ENCODE results near the gene KMT5B. TPM values are rescaled to one million over a fixed set of nuclear protein-coding genes. Genes with fewer than 3 reads are reported as not detected.
A peak's percentile ranks its signal among the peaks of the same experiment; 100 is the strongest.

The KMT5B gene
- total and polyA plus RNA-seq, 2 of the 13 experiments (the other 11 are each of a cell fraction or from before 2014, with no cell fraction given) = 17.6 to 23.7 TPM

DNA sequence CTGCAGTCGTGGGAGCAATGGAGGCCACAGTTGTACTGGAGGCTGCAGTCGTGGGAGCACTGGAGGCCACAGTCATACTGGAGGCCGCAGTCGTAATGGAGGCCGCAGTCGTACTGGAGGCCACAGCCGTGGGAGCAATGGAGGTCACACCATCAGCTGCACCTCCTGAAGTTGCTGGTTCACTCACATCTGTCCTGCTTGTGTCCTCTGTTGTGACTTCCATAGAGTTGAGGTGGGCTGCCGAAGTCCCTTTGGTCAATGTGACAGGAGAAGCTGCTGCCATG, 49.4 kb upstream of the KMT5B start (continued):
- TF ChIP-seq, protein P1, sequence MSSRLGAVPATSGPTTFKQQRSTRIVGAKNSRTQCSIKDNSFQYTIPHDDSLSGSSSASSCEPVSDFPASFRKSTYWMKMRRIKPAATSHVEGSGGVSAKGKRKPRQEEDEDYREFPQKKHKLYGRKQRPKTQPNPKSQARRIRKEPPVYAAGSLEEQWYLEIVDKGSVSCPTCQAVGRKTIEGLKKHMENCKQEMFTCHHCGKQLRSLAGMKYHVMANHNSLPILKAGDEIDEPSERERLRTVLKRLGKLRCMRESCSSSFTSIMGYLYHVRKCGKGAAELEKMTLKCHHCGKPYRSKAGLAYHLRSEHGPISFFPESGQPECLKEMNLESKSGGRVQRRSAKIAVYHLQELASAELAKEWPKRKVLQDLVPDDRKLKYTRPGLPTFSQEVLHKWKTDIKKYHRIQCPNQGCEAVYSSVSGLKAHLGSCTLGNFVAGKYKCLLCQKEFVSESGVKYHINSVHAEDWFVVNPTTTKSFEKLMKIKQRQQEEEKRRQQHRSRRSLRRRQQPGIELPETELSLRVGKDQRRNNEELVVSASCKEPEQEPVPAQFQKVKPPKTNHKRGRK (CRISPR knock-in tag; IDR thresholded peaks at IDR 0.05) = no peak
- TF ChIP-seq ZNF770 (CRISPR knock-in tag; IDR thresholded peaks at IDR 0.05) = peak; percentile 93

- Histone ChIP-seq H3K36me3 (replicated peaks in 1 of 2; ENCODE audit: control insufficient read depth in 1 of 2, insufficient read depth in 2 of 2, low read length in 2 of 2) (peaks cover 21 to 51% of the 10 kb centered on the region in 2 experiments), H3K4me2 (ENCODE audit: low read depth, low read length) (no peak overlapping the region), H3K27me3 (ENCODE audit: control insufficient read depth in 1 of 2, insufficient read depth in 2 of 2, low read length in 2 of 2) (no peaks in the 10 kb centered on the region), H4K20me1 (ENCODE audit: insufficient read depth, low read length) (no peaks in the 10 kb centered on the region), H3K27ac (ENCODE audit: extremely low read length, insufficient read depth, low read length) (no peak overlapping the region), H2AFZ (ENCODE audit: low read length) (no peak overlapping the region), H3K9me3 (ENCODE audit: low read length) (no peaks in the 10 kb centered on the region), H3K4me1 (ENCODE audit: insufficient read depth, low read length) (peaks cover 14% of the 10 kb centered on the region), H3K4me3 (replicated peaks in 1 of 3; ENCODE audit: insufficient read depth in 1 of 3, low read depth in 2 of 3, low read length in 3 of 3) (no peak overlapping the region), H3K9ac (ENCODE audit: insufficient read depth, low read depth, low read length) (no peak overlapping the region), H3K79me2 (ENCODE audit: insufficient read depth, low read length) (no peaks in the 10 kb centered on the region)
- TSS peak; percentile 31 for BruUV-seq (replicated peaks)
- no peak for FAIRE-seq
- POLR2A ChIA-PET = no interaction called here
- 92% methylated on average over 12 of the region's 24 CpGs for WGBS (ENCODE audit: low lambda C conversion rate)
- in situ Hi-C loops (cut with HindIII; ENCODE audit: extremely low pct_ligation_motif_present, low pct_unique_long_range_greater_than_20kb) (no loop called here), intact Hi-C loops (cut with micrococcal nuclease; ENCODE audit: unreplicated experiment) (no loop called here)
- ATAC-seq = no peak
- no peak for DNase-seq (ENCODE audit: low spot score)
- CTCF ChIA-PET (ENCODE audit: low intra/inter-chr PET ratio, low total read pairs) = no interaction called here
- TF ChIP-seq ZNF354B (CRISPR knock-in tag; IDR thresholded peaks at IDR 0.05) (0 out of 2 replicates have a peak, but pooled peaks have one; percentile 28), DPF2 (CRISPR knock-in tag; IDR thresholded peaks at IDR 0.05; ENCODE audit: borderline replicate concordance, low read depth) (no peak), SMAD9 (CRISPR knock-in tag; IDR thresholded peaks at IDR 0.05) (no peak), E2F2 (CRISPR knock-in tag; IDR thresholded peaks at IDR 0.05; ENCODE audit: borderline replicate concordance) (no peak), ZNF350 (CRISPR knock-in tag; IDR thresholded peaks at IDR 0.05; ENCODE audit: borderline replicate concordance, low read depth) (no peak), TMF1 (CRISPR knock-in tag; IDR thresholded peaks at IDR 0.05; ENCODE audit: low read depth) (no peak), ZNF460 (CRISPR knock-in tag; IDR thresholded peaks at IDR 0.05; ENCODE audit: borderline replicate concordance) (no peak), ARNTL (CRISPR knock-in tag; IDR thresholded peaks at IDR 0.05) (no peak), ZNF75D (CRISPR knock-in tag; IDR thresholded peaks at IDR 0.05; ENCODE audit: borderline replicate concordance) (no peak), ZMYM3 (CRISPR knock-in tag; IDR thresholded peaks at IDR 0.05) (no peak), TARDBP (CRISPR knock-in tag; IDR thresholded peaks at IDR 0.05) (peak; percentile 44; the same call in 1 of the 2 replicates), ZKSCAN5 (CRISPR knock-in tag; IDR thresholded peaks at IDR 0.05) (no peak), ZNF605 (CRISPR knock-in tag; IDR thresholded peaks at IDR 0.05) (no peak), SRSF1 (optimal IDR thresholded peaks at IDR 0.05; ENCODE audit: low read depth, low read length) (no peak)
- TF ChIP-seq, protein P2, sequence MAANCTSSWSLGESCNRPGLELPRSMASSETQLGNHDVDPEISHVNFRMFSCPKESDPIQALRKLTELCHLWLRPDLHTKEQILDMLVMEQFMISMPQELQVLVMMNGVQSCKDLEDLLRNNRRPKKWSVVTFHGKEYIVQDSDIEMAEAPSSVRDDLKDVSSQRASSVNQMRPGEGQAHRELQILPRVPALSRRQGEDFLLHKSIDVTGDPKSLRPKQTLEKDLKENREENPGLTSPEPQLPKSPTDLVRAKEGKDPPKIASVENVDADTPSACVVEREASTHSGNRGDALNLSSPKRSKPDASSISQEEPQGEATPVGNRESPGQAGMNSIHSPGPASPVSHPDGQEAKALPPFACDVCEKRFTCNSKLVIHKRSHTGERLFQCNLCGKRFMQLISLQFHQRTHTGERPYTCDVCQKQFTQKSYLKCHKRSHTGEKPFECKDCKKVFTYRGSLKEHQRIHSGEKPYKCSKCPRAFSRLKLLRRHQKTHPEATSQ (CRISPR knock-in tag; IDR thresholded peaks at IDR 0.05; ENCODE audit: borderline replicate concordance) = 0 out of 2 replicates have a peak, but pooled peaks have one; percentile 34
Measured at GRCh38 chr11:68261749-68262543, 48.9 kb upstream of the KMT5B start.

All from HepG2 (cell line).